Retina (tissue), 1 donor: ENCODE data around the gene PDE2A.
"Not testable (repeated sequence)": the region's sequence is repeated elsewhere in the genome, so short reads cannot be mapped to it uniquely, and the experiment has no call there.

Experiments
- DNase-seq: peaks from one replicate; pipeline ENCODE4 v3.0.0-alpha.2; 2016

Gene PDE2A

DNA sequence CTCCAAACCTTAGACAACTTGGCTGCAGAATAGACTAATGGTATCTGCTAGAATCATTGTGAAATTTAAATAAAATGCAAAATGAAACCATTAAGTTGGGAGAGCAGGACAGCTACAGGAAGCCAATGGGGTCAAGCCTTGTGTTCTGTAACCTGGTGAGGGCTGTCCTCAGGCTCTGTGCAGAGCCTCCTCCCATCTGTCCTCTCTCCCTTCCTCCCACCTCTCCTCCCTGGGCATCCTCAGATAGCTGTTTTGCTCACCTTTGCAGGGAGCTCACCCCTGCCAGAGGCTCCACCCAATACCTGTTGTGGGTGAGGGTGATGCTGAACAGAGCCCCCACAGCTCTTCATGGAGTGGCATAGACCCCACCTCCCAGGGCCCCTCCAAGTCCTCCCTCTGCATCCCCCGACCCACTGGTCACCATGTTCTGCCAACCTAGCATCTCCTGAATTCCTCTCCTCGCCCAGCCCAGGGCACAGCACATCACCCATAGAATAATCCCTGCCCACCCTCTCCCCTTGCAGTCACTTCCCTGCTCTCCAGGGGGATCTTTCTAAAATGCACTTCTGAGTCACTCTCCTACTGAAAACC is 100.3 kb downstream of the PDE2A start:
- DNase-seq, result no peak

DNA sequence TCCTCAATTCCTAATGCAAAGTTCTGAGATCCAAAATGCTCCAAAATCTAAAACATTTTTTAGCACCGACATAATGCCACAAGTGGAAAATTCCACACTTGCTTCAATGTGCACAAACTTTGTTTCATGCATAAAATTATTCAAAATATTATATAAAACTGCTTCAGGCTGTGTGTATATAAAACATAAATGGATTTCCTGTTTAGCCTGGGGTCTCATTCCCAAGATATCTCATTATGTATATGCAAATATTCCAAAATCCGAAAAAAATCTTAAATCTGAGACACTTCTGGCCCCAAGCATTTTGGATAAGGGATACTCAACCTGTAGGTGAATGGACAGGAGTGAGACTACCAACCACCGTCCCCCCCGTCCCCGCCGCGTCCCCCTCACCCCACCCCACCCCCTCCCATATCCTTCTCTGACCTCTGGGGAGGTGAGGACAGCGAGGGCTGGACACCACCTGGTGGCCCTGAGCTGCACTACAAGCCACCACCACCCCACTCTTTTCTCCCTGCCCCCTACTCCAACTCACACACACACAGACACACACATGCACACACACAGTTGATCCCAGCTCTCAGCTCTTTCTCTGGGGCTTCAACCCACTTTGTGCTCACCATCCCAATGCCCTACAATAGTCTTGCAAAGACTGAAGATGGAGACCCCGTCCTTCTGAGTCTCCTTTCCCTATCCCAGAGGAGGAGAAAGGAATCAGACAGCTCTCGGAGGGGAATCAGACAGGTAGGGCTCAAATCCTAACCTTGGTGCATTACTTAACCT is 101.0 kb downstream of the PDE2A start:
- peak; percentile 70 for DNase-seq

DNA sequence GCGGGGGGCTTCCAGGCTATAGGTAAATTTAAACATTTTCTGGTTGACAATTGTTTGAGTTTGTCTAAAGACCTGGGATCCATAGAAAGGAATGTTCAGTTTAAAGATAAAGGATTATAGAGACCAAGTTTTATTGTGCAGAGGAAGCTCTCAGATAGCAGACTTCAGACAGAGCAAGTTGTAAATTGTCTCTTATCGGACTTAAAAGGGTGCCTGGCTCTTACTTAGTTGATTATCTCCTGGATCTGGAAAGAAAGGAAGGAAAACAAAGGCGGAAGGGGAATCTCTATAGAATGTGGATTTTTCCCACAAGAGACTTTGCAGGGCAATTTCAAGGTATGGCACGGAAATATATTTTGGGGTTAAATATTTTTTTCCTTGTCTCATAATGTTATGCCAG is 101.7 kb downstream of the PDE2A start:
- DNase-seq, result not testable (repeated sequence)

DNA sequence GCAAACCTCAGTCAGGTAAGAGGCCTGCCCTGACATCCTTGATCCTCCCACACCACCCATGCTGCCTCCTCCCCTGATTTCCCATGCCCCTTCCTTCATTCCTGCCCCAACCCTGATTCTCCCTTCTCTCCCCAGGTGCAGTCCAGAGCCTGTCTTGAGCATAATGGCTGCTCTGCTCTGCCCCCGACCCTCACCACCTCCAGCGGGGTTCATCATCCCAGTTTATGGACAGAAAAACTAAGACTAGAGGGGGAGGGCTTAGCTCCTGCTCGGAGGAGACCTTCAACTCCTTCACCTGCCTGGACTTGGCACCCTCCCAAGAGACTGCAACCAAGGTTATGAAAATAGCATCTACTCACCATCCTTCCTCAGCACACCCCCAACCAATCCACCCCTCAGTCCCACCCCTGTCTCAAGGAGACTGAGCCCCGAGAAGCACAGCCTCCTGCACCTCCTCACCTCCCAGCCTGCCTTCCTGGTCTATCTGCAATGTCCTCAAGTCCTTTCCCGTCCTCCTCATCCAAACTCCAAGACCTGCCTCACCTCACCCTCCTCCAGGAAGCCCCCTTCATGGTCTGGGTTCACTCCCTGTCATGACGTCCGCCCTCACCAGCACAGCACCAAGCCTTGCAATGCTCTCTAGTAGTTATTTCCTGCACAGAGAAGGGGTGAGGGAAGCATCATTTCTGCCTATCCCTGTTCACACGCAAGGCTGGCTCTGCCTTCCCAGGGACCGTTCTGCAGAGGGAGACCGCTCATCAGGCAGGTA is 103.1 kb downstream of the PDE2A start:
- no peak for DNase-seq

DNA sequence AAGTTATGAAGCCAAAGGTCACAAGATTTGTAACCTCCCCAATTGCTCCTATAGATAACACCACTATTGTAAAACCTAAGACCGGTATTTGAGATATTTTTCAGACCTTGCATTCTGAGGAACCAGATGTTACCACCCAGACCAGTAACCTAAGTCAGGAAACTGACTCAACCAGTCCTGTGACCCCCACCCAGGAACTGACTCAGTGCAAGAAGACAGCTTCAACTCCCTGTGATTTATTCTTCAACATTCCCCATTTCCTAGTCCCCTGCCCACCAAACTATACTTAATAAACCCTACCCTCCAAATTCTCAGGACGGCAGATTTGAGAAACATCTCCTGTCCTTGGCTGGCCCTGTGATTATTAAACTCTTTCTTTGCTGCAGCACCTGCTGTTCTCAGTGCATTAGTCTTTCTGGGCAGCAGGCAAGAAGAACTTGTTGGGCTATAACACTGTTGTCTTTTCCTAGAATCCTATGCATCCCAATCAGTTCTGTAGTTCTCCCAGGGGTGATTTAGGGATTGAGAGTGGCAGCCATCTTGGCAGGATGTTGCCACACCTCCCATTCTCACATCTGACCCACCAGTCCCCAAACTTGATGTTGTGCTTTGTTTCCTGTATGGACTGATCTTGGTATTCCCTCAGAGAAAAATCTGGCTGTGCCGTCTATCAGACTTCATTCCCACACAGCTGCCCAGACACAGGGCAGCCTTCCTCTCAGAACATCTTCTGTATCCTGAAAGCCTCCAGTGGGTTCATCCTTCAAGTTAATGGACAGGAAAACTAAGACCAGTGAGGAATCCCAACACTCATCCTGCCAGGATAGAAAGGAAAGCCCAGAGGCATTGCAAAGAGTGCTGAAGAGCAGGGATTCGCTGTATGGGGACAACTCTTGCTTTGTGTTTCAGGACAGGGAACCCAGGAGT is 104.0 kb downstream of the PDE2A start:
- DNase-seq, result no peak

DNA sequence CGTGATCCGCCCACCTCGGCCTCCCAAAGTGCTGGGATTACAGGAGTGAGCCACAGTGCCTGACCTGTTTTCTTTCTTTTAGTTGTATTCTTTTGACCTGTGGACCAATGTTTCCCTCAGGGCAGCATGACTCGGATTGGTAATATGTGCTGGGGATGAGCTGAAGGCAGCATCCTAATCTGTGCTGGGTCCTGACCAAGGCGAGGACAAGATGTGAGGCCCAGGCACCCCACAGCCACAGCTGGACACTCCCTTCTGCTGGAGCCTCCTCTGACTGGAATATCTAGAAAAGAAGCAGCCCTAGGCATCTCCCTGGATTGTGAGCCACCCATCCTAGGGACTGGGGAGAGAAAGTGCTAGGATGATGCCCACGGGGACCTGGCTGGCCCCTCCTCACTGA is 105.4 kb downstream of the PDE2A start:
- DNase-seq, result no peak

DNA sequence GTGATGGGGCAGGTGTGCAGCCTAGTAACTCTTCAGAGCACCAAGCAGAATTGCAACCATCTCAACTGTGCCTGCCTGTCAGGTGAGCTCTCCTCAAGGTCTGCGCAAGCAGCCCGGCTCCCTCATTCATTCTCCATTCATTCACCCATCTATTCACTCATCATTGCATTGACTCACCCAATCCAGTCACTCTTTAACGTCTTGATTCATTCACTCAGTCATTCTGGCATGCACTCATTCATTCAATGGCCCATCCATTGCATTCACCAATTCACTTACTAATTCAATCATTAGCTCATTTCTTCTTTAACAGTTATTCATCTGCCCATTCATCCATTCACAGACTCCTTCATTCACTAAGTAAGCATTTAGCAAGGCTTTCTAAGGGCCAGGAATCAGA is 111.8 kb downstream of the PDE2A start:
- DNase-seq, result no peak

DNA sequence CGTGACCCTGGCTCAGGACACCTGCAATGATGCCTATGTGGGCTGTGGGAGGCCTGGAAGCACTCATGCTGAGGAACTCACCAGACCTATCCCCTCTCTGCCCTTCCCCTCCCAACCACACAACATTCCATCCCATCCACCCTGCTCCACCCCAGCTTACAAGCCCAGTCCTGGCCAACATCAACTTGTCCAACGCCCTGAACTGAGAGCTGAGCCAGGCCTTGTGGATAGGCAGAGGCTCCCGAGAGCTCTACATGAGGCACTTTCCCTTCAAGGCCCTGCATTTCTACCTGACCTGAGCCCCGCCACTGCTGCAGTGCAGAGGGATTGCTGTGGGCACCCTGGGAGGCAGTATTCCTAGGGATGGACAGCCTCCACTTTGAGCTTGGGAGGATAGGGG is 112.4 kb downstream of the PDE2A start:
- DNase-seq, result no peak

DNA sequence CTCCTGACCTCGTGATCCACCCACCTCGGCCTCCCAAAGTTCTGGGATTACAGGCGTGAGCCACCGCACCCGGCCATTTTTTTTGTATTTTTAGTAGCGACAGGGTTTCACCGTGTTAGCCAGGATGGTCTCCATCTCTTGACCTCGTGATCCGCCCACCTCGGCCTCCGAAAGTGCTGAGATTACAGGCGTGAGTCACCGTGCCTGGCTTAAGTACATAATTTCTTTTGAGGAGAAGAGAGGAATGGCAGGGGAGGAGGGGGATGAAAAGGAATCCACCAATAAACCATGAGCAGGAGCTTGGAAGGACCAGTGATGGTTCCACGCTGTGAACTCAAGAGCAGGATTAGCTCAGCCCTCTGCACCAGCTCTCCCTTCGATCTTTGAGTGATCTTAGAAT is 113.4 kb downstream of the PDE2A start:
- DNase-seq, result not testable (repeated sequence)

DNA sequence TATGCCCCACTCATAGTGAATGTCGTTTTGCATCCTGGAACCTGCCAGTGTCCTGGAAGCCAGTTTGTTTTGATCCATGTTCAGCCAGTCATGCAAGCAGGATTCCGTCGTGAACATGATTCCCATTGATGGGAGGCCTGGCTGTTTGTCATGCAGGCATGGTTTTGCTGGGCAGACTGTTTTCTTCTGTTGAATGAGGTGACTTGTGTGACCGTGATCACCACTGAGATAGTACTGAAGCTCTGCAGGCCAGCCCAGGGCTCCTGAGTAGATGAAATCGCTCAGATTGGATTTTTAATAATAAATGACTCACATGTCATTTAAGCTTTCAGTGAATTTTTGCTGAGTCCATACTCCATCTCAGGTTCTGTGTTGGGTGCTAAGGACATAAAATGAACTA is 117.8 kb downstream of the PDE2A start:
- no peak for DNase-seq

DNA sequence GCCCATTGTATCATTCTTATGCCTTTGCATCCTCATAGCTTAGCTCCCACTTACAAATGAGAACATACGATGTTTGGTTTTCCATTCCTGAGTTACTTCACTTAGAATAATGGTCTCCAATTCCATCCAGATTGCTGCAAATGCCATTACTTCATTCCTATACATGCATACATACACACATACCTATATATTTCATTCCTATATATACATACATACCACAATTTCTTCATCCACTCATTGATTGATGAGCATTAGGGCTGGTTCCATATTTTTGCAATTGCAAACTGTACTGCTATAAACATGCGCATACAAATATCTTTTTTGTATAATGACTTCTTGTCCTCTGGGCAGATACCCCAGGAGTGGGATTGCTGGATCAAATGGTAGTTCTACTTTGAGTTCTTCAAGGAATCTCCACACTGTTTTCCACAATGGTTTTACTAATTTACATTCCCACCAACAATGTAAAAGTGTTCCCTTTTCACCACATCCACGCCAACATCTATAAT is 119.2 kb downstream of the PDE2A start:
- not testable (repeated sequence) for DNase-seq

DNA sequence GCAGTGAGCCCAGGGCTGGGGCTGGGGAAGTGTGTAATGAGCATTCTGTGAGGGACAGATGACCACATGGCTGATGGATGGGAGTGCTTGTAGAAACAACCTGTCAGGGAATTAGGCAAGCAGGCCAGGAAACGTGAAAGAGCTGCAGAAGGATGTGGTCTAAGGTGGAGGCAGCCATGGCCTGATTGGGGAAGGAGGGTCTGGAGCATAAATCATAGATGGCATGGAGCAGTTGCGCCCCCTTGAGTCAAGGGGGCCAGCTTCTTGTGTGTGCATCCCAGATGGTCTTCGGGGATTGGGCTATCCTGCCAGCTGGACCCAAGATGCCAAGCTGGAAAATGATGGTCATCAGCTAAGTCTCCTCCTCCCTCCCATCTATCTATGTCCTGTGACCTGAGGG is 120.5 kb downstream of the PDE2A start:
- no peak for DNase-seq

DNA sequence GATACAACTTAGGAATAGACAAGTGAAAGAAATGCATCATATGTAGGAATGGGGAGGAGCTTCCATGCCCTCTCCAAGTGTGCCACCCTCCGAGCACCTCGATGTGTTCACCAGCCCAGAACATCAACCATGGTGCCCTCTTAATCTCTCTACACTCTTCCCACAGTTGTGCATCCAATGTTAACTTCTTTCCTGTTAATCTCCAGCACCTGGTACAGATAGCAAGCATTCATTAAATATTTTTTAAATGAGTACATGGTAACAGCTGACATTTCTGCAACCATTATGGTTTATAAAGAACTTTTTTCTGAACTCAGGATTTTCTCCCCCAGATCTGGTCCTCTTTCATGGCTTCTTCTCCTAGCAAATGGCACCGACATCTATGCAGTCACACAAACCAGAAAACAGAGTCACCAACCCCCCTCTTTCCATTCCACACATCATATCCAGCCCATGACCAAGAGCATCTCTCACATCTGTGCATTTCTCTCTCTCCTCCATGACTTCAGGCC is 121.8 kb downstream of the PDE2A start:
- no peak for DNase-seq

DNA sequence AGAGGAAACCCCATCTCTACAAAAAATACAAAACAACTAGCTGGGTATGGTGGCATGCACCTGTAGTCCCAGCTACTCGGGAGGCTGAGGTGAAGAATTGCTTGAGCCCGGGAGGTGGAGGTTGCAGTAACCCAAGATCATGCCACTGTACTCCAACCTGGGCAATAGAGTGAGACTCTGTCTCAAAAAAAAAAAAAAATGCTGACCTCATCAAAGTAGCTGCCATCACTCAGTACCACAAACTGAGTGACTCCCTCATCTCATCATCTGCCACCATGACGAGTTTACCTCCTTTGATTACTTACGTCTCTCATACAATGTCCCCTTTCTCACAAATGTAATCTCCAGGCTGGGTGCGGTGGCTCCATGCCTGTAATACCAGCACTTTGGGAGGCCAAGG is 122.7 kb downstream of the PDE2A start:
- no peak for DNase-seq

DNA sequence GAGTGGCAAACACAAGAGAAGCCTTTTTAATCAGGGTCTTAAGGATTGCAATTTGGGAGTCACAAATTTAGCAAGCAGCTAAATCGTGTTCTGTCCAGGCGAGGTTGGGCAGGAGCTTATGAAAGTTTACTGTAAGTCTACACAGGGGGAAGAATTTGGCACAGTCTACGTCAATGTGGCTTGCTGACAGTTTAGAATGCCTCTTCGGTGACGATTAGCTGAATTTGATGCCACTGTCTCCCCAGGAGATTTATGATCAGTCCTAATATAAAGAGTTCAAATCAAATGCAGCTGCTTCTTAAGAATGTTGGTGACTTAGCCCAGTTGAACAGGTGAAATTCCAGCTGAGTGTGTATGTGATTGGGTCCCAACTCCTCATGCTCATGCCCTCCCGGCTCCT is 125.8 kb downstream of the PDE2A start:
- no peak for DNase-seq

DNA sequence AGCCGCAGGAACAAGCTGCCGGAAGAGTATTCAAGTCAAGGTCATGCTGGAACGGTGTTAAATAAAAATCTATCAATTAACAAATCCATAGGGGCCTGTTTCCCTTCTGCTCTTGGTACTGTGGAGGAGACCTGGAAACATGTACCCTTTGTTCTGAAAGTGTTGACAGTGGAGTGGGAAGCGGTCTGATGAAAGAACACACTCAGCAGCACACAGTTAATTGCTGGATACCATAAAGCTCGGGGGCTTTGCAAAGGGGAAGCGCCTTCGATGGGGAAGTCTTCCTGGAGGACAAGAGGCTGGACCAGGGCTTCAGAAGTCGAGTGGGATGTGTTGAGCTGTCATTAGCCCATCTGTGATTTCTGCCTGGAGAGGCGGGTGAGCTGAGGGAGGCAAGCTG is 127.4 kb downstream of the PDE2A start:
- DNase-seq, result peak; percentile 40

DNA sequence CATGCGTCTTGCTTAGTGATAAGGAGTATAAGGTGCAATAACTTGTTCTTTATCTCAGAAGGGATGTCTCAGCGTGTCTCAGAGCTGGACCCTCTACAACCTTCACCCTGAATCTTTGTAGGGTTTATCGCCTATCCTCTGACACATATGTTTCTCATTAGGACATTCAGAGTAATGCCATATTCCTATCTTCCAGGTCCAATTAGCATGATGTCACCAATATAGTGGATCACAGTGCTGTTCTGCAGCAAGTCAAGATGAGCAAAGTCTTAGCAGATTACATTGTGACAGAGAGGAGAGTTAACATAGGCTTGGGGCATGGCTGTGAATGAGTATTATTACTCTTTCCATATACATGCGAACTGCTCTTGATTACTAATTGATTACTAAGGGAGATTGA is 129.6 kb downstream of the PDE2A start:
- DNase-seq, result no peak

DNA sequence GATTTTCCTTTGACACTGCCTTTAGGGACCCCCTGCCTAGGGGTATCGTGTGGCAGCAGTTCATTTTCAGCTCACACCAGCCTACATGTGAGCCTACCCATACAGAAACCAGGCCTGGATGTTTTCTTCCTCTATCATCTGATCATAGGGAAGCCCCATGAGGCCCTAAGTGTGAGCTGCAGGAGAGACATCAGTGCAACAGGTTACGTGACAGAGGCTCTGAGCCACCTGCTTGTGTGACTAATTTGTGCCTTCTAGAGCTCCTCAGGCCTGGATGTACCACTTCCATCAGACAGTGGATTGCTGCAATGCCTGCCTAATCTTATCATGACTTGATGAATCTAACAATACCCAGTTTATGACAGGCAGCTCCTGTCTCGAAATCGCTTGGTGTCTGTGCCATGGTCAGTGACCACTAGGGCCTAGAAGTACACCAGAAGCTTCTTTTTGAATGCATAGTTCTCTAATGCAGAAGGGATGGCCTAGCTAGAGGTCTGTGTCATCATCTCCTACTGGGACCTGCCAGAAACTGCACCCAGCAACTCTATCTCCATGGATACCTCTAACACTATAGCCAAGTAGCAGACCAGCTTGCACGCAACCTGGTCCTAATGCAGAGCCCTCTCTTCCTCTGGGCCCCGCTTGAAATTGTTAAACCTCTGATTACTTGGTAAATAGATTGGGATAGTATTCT is 130.2 kb downstream of the PDE2A start:
- no peak for DNase-seq

DNA sequence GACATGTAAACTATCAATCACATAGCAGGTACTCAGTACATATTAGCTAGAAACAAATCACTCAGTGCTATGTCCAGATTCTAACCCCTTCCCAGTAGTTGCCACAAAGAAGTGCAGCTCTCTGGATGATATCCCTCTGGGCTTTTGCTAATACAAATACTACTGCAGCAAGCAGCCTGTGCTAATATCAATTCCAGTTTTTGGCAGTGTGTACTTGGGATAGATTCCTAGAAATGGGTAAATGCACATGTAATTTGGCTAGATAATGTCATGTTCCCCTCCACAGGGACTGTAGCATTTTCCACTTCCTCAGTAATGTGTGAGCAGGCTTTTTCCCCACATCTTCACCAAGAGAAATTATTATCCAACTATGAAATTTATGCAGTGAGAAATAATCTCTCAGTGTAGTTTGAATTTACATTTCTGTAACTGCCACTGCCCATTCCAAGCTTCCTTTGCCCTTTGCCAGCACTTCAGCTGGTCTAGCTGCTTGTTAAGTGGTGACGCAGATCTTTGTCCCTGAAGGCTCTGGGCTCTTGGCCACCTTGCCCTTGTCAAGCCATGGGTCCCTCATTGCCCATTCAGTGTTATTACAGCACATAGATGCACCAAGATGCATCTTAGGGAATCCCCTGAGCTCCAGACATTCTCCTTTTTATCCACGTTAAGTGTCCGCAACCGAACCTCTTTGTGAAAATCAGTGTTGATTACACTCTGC is 132.8 kb downstream of the PDE2A start:
- DNase-seq, result no peak

DNA sequence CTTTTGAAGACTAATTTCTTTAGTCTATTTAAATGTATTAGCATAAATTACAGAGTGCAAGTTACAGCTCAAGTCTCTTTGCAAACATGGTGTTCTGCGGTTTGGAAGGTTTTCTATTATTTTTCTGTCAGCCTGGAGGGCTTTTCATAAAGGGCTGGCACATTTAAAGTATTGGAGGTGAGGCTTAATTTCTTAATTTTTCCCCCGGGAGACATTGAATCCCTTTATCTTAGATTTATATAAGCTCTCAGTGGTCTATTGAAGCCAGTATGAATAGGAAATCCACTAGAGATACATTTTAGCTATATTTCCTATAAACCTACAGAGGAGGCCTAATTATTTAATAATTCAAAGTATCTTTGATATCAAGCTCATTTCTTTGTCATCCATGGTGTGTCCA is 137.2 kb downstream of the PDE2A start:
- DNase-seq, result no peak

DNA sequence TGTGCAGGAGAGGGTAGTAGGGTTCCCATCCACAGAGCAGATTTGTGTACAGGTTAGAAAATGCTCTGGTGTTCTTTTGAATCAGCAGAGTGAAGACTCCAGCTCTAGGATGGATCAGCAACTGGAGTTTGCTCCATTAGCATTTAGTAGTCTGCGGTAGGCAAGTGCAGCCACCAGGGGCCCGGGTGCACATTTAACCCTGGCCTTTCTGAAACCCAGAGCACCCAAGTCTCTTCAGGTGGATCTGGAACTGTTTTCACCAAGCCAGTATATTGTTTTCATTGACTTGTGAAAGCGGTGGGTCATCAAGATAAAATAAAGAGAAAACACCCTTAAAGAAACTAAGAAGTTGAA is 139.1 kb downstream of the PDE2A start:
- no peak for DNase-seq
